Activated naive CD4-positive, alpha-beta T cell treated with anti-CD3 and anti-CD28 coated beads, Interleukin-2, amount 10 ng/mL, durations not matched to agents 7 days and 5 days (primary cell): ENCODE data around the gene WAC.
A peak's percentile ranks its signal among the peaks of the same experiment; 100 is the strongest.

ENCODE experiments used
- CTCF ChIA-PET: fragments of 350-600 bp; sonication (Branson Sonifier 250); formaldehyde crosslinking; loops from one replicate; lab custom pipeline; 2021; ENCODE audit warnings: antibody characterized with exemption; lab: Charles Lee
- DNase-seq: peaks from one replicate; pipeline ENCODE4 v3.0.0-alpha.2; 2020
- H3K27ac Mint-ChIP-seq: one replicate; pipeline ENCODE4 v1.8.0; 2021; ENCODE audit warnings: mild to moderate bottlenecking, moderate library complexity, mixed read lengths
- H3K27me3 Mint-ChIP-seq: one replicate; pipeline ENCODE4 v1.8.0; 2021; ENCODE audit warnings: mild to moderate bottlenecking, mixed read lengths
- H3K36me3 Mint-ChIP-seq: one replicate; pipeline ENCODE4 v1.8.0; 2021; ENCODE audit warnings: mixed read lengths
- H3K4me1 Mint-ChIP-seq: one replicate; pipeline ENCODE4 v1.8.0; 2021; ENCODE audit warnings: mixed read lengths
- H3K4me3 Mint-ChIP-seq: one replicate; pipeline ENCODE4 v1.8.0; 2021; ENCODE audit warnings: mild to moderate bottlenecking, moderate library complexity, mixed read lengths
- H3K9me3 Mint-ChIP-seq: one replicate; pipeline ENCODE4 v1.8.0; 2021; ENCODE audit warnings: mixed read lengths

WAC gene

GRCh38 chr10:28664369-28664740 is 131.4 kb downstream of the WAC start:
- Mint-ChIP-seq H3K27me3 (peaks cover 65% of the 10 kb centered on the region), H3K27ac (no peak overlapping the region), H3K36me3 (no peaks in the 10 kb centered on the region)

GRCh38 chr10:28666751-28667467 is 134.0 kb downstream of the WAC start:
- Mint-ChIP-seq H3K9me3 (no peaks in the 10 kb centered on the region), H3K36me3 (no peaks in the 10 kb centered on the region), H3K27ac (no peak overlapping the region), H3K27me3 (peaks cover 75% of the 10 kb centered on the region), H3K4me1 (peaks cover 13% of the 10 kb centered on the region), H3K4me3 (no peak overlapping the region)
- CTCF ChIA-PET = interaction anchor here (1.2 kb wide), 1 partner anchor 637 kb away, joined by 3 read pairs; no protein-coding TSS in a partner anchor
- no peak for DNase-seq

More at GRCh38 chr10:28664369-28664740, 131.4 kb downstream of the WAC start:
- CTCF ChIA-PET = interaction anchor here (0.6 to 1.6 kb wide), 22 partner anchors 10 to 832 kb away, joined by 3 to 27 read pairs (median 4); partner anchors contain the start of gene BAMBI
- H3K4me1 Mint-ChIP-seq = peaks cover 13% of the 10 kb centered on the region
- no peaks in the 10 kb centered on the region for H3K9me3 Mint-ChIP-seq
- DNase-seq = no peak
- H3K4me3 Mint-ChIP-seq = no peak overlapping the region

- peak overlapping the region; percentile 71 for H3K4me3 Mint-ChIP-seq
- CTCF ChIA-PET = no interaction called here
- H3K27ac Mint-ChIP-seq = no peak overlapping the region
- H3K4me1 Mint-ChIP-seq = peaks cover 13% of the 10 kb centered on the region
- no peaks in the 10 kb centered on the region for H3K36me3 Mint-ChIP-seq
- peaks cover 81% of the 10 kb centered on the region for H3K27me3 Mint-ChIP-seq
- peak; percentile 78 for DNase-seq
- H3K9me3 Mint-ChIP-seq = no peaks in the 10 kb centered on the region
Measured at GRCh38 chr10:28668363-28669226, 135.7 kb downstream of the WAC start.

GRCh38 chr10:28669227-28670173 is 136.6 kb downstream of the WAC start:
- Mint-ChIP-seq H3K4me3 (peak overlapping the region; percentile 71), H3K36me3 (no peaks in the 10 kb centered on the region), H3K9me3 (no peaks in the 10 kb centered on the region), H3K27me3 (peaks cover 80% of the 10 kb centered on the region), H3K27ac (no peak overlapping the region), H3K4me1 (peaks cover 13% of the 10 kb centered on the region)
- CTCF ChIA-PET = interaction anchor here (0.6 kb wide), 1 partner anchor 53 kb away, joined by 3 read pairs; no protein-coding TSS in a partner anchor
- DNase-seq = no peak
